Neural crest cell (in vitro differentiated cells): ENCODE data around the gene UNC5C. TPM values are rescaled to one million over a fixed set of nuclear protein-coding genes. Genes with fewer than 3 reads are reported as not detected.

Source experiments
- DNase-seq: peaks from one replicate; pipeline ENCODE4 v3.0.0; 2021; ENCODE audit warnings: low read depth, mixed read lengths, low spot score
- H3K27ac Mint-ChIP-seq: one replicate; pipeline ENCODE4 v1.8.0; 2021; ENCODE audit warnings: mild to moderate bottlenecking, mixed read lengths; ENCODE audit not compliant: unreplicated experiment
- H3K27me3 Mint-ChIP-seq: 2 replicates; pipeline ENCODE4 v1.8.0; 2021; ENCODE audit warnings: low read depth, mild to moderate bottlenecking, mixed read lengths
- H3K36me3 Mint-ChIP-seq: 2 replicates; pipeline ENCODE4 v1.8.0; 2021; ENCODE audit warnings: low read depth, mild to moderate bottlenecking, mixed read lengths
- H3K4me1 Mint-ChIP-seq: 2 replicates; pipeline ENCODE4 v1.8.0; 2021; ENCODE audit warnings: mixed read lengths
- H3K4me3 Mint-ChIP-seq: one replicate; pipeline ENCODE4 v1.8.0; 2021; ENCODE audit warnings: mild to moderate bottlenecking, mixed read lengths
- H3K9me3 Mint-ChIP-seq: 2 replicates; pipeline ENCODE4 v1.8.0; 2021; ENCODE audit warnings: mixed read lengths
- total RNA-seq: library from RNA; stranded (reverse); gene quantifications from 2 replicates; pipeline ENCODE4 v1.2.1, GENCODE V29; 2021
- TF ChIP-seq, protein P1 (sequence below): fragments of 200-600 bp; sonication (generic); conservative IDR thresholded peaks from 2 replicates; pipeline ENCODE4 v1.5.0; 2021; ENCODE audit warnings: antibody characterized with exemption, mild to moderate bottlenecking

UNC5C gene
- total RNA-seq, 1 donor from 2014 or later, result 6.5 TPM

- no peaks in the 10 kb centered on the region for H3K27me3 Mint-ChIP-seq
- H3K4me3 Mint-ChIP-seq, result no peak overlapping the region
- TF ChIP-seq, protein P1, sequence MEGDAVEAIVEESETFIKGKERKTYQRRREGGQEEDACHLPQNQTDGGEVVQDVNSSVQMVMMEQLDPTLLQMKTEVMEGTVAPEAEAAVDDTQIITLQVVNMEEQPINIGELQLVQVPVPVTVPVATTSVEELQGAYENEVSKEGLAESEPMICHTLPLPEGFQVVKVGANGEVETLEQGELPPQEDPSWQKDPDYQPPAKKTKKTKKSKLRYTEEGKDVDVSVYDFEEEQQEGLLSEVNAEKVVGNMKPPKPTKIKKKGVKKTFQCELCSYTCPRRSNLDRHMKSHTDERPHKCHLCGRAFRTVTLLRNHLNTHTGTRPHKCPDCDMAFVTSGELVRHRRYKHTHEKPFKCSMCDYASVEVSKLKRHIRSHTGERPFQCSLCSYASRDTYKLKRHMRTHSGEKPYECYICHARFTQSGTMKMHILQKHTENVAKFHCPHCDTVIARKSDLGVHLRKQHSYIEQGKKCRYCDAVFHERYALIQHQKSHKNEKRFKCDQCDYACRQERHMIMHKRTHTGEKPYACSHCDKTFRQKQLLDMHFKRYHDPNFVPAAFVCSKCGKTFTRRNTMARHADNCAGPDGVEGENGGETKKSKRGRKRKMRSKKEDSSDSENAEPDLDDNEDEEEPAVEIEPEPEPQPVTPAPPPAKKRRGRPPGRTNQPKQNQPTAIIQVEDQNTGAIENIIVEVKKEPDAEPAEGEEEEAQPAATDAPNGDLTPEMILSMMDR, result no peak
- no peaks in the 10 kb centered on the region for H3K36me3 Mint-ChIP-seq
- no peak for DNase-seq
- peaks cover 44% of the 10 kb centered on the region for H3K4me1 Mint-ChIP-seq
- no peak overlapping the region for H3K27ac Mint-ChIP-seq
- H3K9me3 Mint-ChIP-seq, result no peaks in the 10 kb centered on the region
Measured at GRCh38 chr4:95217197-95217596, 331.6 kb downstream of the UNC5C start.

DNA sequence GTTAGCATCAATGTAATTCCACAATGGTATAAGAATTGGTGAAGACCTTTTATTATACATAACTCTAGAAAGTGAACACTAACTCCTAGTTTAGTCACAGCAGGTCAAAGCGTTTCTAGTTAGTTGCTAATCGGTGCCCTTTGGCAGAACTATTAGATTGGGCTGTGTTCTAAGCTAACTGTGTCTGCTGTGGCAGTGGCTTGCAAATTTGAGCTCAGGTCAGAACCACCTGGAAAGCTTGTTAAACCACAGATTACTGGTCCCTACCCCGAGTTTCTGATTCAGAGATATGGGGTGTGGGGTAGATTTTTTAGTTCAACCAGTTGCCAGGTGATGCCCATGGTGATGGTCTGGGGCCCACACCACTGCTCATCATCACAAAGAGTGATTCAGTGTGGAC is 332.1 kb downstream of the UNC5C start:
- Mint-ChIP-seq H3K9me3 (no peaks in the 10 kb centered on the region), H3K4me3 (no peak overlapping the region), H3K27ac (no peak overlapping the region), H3K27me3 (no peaks in the 10 kb centered on the region), H3K36me3 (no peaks in the 10 kb centered on the region), H3K4me1 (peaks cover 39% of the 10 kb centered on the region)
- TF ChIP-seq, protein P1, result no peak
- DNase-seq, result no peak

DNA sequence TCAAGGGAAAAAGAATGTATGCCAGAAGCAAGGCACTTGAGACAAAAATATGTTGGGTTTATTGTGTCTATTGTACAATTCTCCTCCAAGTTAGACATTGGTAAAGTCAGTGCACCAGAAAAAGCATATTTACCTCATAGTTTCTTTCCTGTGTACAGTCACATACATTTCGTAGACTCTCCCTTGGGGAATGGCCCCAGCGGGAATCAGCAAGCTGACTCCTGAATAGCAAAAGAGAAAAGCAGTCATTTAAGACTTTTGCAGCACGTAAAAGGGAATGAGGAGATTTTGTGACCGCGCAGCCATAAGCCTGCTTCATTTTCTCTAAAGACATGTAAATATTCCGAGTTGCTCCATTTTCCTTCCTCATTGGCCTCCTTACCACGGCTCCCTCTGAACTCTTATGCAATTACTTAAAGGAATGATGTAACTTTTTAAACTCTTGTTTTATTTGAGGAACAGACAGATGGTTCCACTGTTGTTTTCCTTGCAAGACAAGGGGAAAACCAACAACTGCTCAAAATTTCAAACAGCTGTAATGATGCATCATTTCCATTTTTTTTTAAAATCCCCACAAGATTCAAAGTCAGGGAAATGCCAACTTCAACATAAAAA is 332.7 kb downstream of the UNC5C start:
- DNase-seq, result no peak
- TF ChIP-seq, protein P1, result no peak
- Mint-ChIP-seq H3K27me3 (no peaks in the 10 kb centered on the region), H3K27ac (no peak overlapping the region), H3K4me1 (peaks cover 37% of the 10 kb centered on the region), H3K36me3 (no peaks in the 10 kb centered on the region), H3K9me3 (no peaks in the 10 kb centered on the region), H3K4me3 (no peak overlapping the region)

DNA sequence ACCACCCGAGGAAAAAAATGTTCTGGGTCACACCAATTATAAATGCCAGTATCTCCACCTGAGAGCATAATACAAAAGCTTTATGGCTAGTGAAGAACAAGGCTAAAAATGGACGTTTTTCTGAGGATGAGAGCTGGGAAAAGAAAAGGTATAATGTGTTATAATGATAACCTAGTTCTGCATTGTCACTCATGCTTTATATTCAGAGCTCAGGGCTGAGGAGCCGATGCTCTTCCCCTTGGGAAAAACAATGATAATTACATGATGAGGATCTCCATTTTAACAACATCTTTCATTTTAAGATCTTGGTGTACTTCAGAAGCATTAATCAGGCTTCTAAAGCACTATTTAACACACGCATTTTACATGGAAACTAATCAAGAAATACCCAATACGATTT is 333.7 kb downstream of the UNC5C start:
- TF ChIP-seq, protein P1, result no peak
- no peak overlapping the region for H3K27ac Mint-ChIP-seq
- no peaks in the 10 kb centered on the region for H3K27me3 Mint-ChIP-seq
- H3K4me1 Mint-ChIP-seq, result peaks cover 30% of the 10 kb centered on the region
- H3K4me3 Mint-ChIP-seq, result no peak overlapping the region
- no peaks in the 10 kb centered on the region for H3K36me3 Mint-ChIP-seq
- no peaks in the 10 kb centered on the region for H3K9me3 Mint-ChIP-seq
- no peak for DNase-seq

DNA sequence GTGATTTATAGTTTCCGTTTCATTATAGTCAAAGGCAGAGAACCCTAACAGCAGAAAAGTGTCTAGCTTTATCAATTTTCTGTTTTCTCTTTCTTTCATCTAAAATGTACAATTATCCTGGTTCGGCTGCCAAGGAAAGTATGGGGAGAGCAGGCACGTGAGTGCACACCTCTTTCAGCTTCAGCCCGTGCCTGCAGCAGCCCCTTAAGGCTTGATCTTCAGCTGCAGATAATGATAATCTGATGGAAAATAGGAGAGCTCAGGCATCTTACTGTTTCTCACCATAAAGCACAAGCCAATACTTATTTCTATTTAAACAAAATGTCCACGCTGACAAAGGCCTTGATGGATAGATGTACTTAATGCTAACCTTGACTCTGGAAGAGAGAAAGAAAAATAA is 334.4 kb downstream of the UNC5C start:
- H3K27ac Mint-ChIP-seq, result no peak overlapping the region
- no peaks in the 10 kb centered on the region for H3K9me3 Mint-ChIP-seq
- no peaks in the 10 kb centered on the region for H3K27me3 Mint-ChIP-seq
- H3K4me1 Mint-ChIP-seq, result peaks cover 34% of the 10 kb centered on the region
- TF ChIP-seq, protein P1, result no peak
- no peak overlapping the region for H3K4me3 Mint-ChIP-seq
- no peak for DNase-seq
- H3K36me3 Mint-ChIP-seq, result no peaks in the 10 kb centered on the region
